H9 (cell line): Measurements from ENCODE around the gene MRPS6. TPM values are rescaled to one million over a fixed set of nuclear protein-coding genes. Genes with fewer than 3 reads are reported as not detected.

ENCODE experiments used
- DNase-seq: peaks from one replicate; pipeline ENCODE4 v3.0.0-alpha.2; 2017
- H2AFZ ChIP-seq: one replicate; pipeline ENCODE4 v1.6.1; 2013; ENCODE audit warnings: mild to moderate bottlenecking, low read length, control low read depth, moderate library complexity
- H2AK5ac ChIP-seq: 2 replicates; pipeline ENCODE4 v1.6.1; 2013; ENCODE audit warnings: low read length, control low read depth, mixed read lengths; ENCODE audit not compliant: insufficient read length
- H2BK120ac ChIP-seq: one replicate; pipeline ENCODE4 v1.6.1; 2013; ENCODE audit warnings: low read depth, mild to moderate bottlenecking, low read length, control low read depth, inconsistent platforms; ENCODE audit not compliant: poor library complexity, severe bottlenecking
- H2BK12ac ChIP-seq: 2 replicates; pipeline ENCODE4 v1.6.1; 2013; ENCODE audit warnings: low read length, control low read depth, mixed read lengths, low read depth; ENCODE audit not compliant: insufficient read length
- H2BK15ac ChIP-seq: 2 replicates; pipeline ENCODE4 v1.6.1; 2013; ENCODE audit warnings: low read depth, low read length, control low read depth
- H2BK20ac ChIP-seq: one replicate; pipeline ENCODE4 v1.6.1; 2013; ENCODE audit warnings: low read depth, mild to moderate bottlenecking, low read length, control low read depth, inconsistent platforms; ENCODE audit not compliant: poor library complexity, severe bottlenecking
- H2BK5ac ChIP-seq: 2 replicates; pipeline ENCODE4 v1.6.1; 2013; ENCODE audit warnings: low read length, control low read depth, mixed read lengths; ENCODE audit not compliant: insufficient read length
- H3K14ac ChIP-seq: 2 replicates; pipeline ENCODE4 v1.6.1; 2013; ENCODE audit warnings: low read length, control low read depth; ENCODE audit not compliant: insufficient read depth
- H3K18ac ChIP-seq: 2 replicates; pipeline ENCODE4 v1.6.1; 2013; ENCODE audit warnings: low read depth, mild to moderate bottlenecking, mixed read lengths, low read length, control low read depth; ENCODE audit not compliant: insufficient read length
- H3K23ac ChIP-seq: 2 replicates; pipeline ENCODE4 v1.6.1; 2013; ENCODE audit warnings: low read length, control low read depth, mixed read lengths, low read depth; ENCODE audit not compliant: insufficient read length
- H3K23me2 ChIP-seq: 2 replicates; pipeline ENCODE4 v1.6.1; 2013; ENCODE audit warnings: low read depth, mild to moderate bottlenecking, mixed read lengths, low read length, control low read depth; ENCODE audit not compliant: insufficient read length, poor library complexity, severe bottlenecking
- H3K27ac ChIP-seq: 2 replicates; pipeline ENCODE4 v1.5.1; 2013; ENCODE audit warnings: low read length, control low read depth, mixed read lengths, low read depth; ENCODE audit not compliant: insufficient read length
- H3K27me3 ChIP-seq: 2 replicates; pipeline ENCODE4 v1.6.1; 2013; ENCODE audit warnings: low read length, control low read depth, inconsistent platforms; ENCODE audit not compliant: insufficient read depth
- H3K4ac ChIP-seq: 2 replicates; pipeline ENCODE4 v1.6.1; 2013; ENCODE audit warnings: low read depth, mild to moderate bottlenecking, control low read depth, inconsistent platforms, low read length, moderate library complexity
- H3K4me1 ChIP-seq: 2 replicates; pipeline ENCODE4 v1.6.1; 2013; ENCODE audit warnings: low read length, control low read depth, inconsistent platforms; ENCODE audit not compliant: insufficient read depth
- H3K4me2 ChIP-seq: 2 replicates; pipeline ENCODE4 v1.6.1; 2013; ENCODE audit warnings: low read length, control low read depth, mixed read lengths; ENCODE audit not compliant: insufficient read length, insufficient read depth
- H3K56ac ChIP-seq: 2 replicates; pipeline ENCODE4 v1.6.1; 2013; ENCODE audit warnings: low read depth, mild to moderate bottlenecking, mixed read lengths, low read length, control low read depth; ENCODE audit not compliant: insufficient read length
- H3K79me1 ChIP-seq: 2 replicates; pipeline ENCODE4 v1.6.1; 2013; ENCODE audit warnings: low read depth, mild to moderate bottlenecking, moderate library complexity, low read length, control low read depth, inconsistent platforms; ENCODE audit not compliant: insufficient read depth, poor library complexity, severe bottlenecking
- H3K79me2 ChIP-seq: 2 replicates; pipeline ENCODE4 v1.6.1; 2013; ENCODE audit warnings: low read length, control low read depth, inconsistent platforms; ENCODE audit not compliant: insufficient read depth
- H3K9ac ChIP-seq: 2 replicates; pipeline ENCODE4 v1.6.1; 2013; ENCODE audit warnings: low read length, control low read depth, mixed read lengths; ENCODE audit not compliant: insufficient read length; ENCODE audit errors: extremely low read depth
- H3K9me3 ChIP-seq: one replicate; pipeline ENCODE4 v1.6.1; 2013; ENCODE audit warnings: low read depth, low read length, inconsistent platforms; ENCODE audit not compliant: control insufficient read depth
- H3T11ph ChIP-seq: one replicate; pipeline ENCODE4 v1.6.1; 2013; ENCODE audit warnings: mild to moderate bottlenecking, low read length, control low read depth, inconsistent platforms
- H4K20me1 ChIP-seq: one replicate; pipeline ENCODE4 v1.6.1; 2013; ENCODE audit not compliant: control insufficient read depth, insufficient read length, insufficient read depth
- H4K5ac ChIP-seq: 2 replicates; pipeline ENCODE4 v1.6.1; 2013; ENCODE audit warnings: low read depth, mild to moderate bottlenecking, mixed read lengths, low read length, control low read depth; ENCODE audit not compliant: insufficient read length
- H4K8ac ChIP-seq: replicated peaks from 2 replicates; pipeline ENCODE4 v1.6.1; 2013; ENCODE audit warnings: low read length, control low read depth, mixed read lengths, low read depth; ENCODE audit not compliant: insufficient read length
- H4K91ac ChIP-seq: 2 replicates; pipeline ENCODE4 v1.6.1; 2013; ENCODE audit warnings: low read depth, mild to moderate bottlenecking, moderate library complexity, mixed read lengths, low read length, control low read depth; ENCODE audit not compliant: insufficient read length
- H3K27ac Mint-ChIP-seq, 3 experiments: 2 replicates in 2 of 3; 3 replicates in 1 of 3; pipeline ENCODE4 v1.8.0; 2020 to 2021; ENCODE audit warnings: mixed read lengths in 3 of 3, mild to moderate bottlenecking in 1 of 3, moderate library complexity in 1 of 3
- H3K27me3 Mint-ChIP-seq: 2 replicates; pipeline ENCODE4 v1.8.0; 2021; ENCODE audit warnings: low read depth, mild to moderate bottlenecking, moderate library complexity, mixed read lengths
- H3K36me3 Mint-ChIP-seq, 3 experiments: 2 replicates in 2 of 3; 3 replicates in 1 of 3; pipeline ENCODE4 v1.8.0; 2020 to 2021; ENCODE audit warnings: low read depth in 3 of 3, mixed read lengths in 3 of 3; ENCODE audit not compliant: insufficient read depth in 1 of 3
- H3K4me1 Mint-ChIP-seq, 2 experiments: 2 replicates each; pipeline ENCODE4 v1.8.0; 2020; ENCODE audit warnings: mixed read lengths in 2 of 2
- H3K4me3 Mint-ChIP-seq, 2 experiments: 2 replicates in 1 of 2; 3 replicates in 1 of 2; pipeline ENCODE4 v1.8.0; 2020 to 2021; ENCODE audit warnings: mild to moderate bottlenecking in 2 of 2, mixed read lengths in 2 of 2, moderate library complexity in 1 of 2
- H3K9me3 Mint-ChIP-seq, 2 experiments: 2 replicates in 1 of 2; 3 replicates in 1 of 2; pipeline ENCODE4 v1.8.0; 2020; ENCODE audit warnings: mild to moderate bottlenecking in 2 of 2, mixed read lengths in 2 of 2, moderate library complexity in 1 of 2
- WGBS: extraction: QIAGEN DNeasy Blood & Tissue Kit; methylation state at CpG from one replicate; pipeline ENCODE4 v1.1.7; 2013; ENCODE audit warnings: missing lambda C conversion rate, low lambda C conversion rate, mixed read lengths; ENCODE audit not compliant: insufficient read length; ENCODE audit errors: extremely low coverage; 5-methylcytosine and 5-hydroxymethylcytosine counted together
- total RNA-seq: library from RNA; stranded (reverse); gene quantifications from 2 replicates; pipeline ENCODE4 v1.2.1, GENCODE V29; 2021
- TF ChIP-seq, protein P1 (sequence below): fragments of 200-600 bp; sonication (generic); conservative IDR thresholded peaks from 3 replicates; pipeline ENCODE4 v1.8.0; 2021; ENCODE audit warnings: antibody characterized with exemption, mild to moderate bottlenecking

The MRPS6 gene
- total RNA-seq, 1 experiment from 2014 or later, result 83.2 TPM

DNA sequence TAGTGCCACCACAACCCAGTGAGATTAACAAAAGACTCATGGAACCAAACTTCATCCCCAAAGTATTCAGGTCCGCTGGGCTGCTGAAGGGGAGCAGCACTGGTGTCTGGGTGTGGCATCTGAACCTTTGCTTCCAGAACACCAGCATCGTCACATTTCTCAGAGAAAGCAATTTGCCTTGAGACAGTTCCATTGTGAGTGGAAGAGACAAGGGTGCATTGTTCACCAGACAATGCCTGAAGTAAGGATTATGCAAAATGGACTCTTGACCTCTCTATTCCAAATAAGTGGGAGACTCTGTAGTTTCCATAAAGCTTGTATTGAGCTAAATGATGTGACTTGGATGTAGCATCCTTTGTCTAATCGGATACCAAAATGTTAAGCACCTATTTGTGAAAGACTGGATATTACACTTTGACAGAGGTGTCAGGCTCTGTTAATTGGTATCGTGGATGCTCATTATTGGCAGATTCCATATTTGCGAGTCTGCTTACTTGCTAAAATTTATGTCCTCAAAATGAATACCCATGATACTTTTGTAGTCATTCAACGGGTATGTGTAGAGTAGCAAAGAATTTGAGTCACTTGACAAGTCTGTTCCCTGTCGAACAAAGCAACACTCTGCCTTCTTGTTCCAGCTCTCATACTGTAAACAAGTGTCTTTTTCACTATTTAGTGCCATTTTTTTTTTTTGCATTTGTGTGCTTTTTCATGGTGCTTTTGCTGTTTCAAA is 75.6 kb downstream of the MRPS6 start:
- no peak overlapping the region for H2BK12ac ChIP-seq
- H3K56ac ChIP-seq, result no peak overlapping the region
- H2BK15ac ChIP-seq, result no peak overlapping the region
- H4K20me1 ChIP-seq, result no peaks in the 10 kb centered on the region
- H3K23ac ChIP-seq, result no peak overlapping the region
- Mint-ChIP-seq H3K4me1 (peaks cover 11 to 18% of the 10 kb centered on the region in 2 experiments), H3K27me3 (no peaks in the 10 kb centered on the region), H3K27ac (no peak overlapping the region), H3K9me3 (peaks cover 24% of the 10 kb centered on the region in 2 experiments), H3K4me3 (no peak overlapping the region), H3K36me3 (peaks cover 27 to 41% (median 40%) of the 10 kb centered on the region in 3 experiments)
- no peak overlapping the region for H3K14ac ChIP-seq
- H3K79me2 ChIP-seq, result no peaks in the 10 kb centered on the region
- no peak overlapping the region for H3K4me2 ChIP-seq
- no CpG with 5 or more reads among the region's 7 CpGs for WGBS
- H3K27me3 ChIP-seq, result no peaks in the 10 kb centered on the region
- no peak overlapping the region for H2BK120ac ChIP-seq
- no peaks in the 10 kb centered on the region for H3K23me2 ChIP-seq
- TF ChIP-seq, protein P1, sequence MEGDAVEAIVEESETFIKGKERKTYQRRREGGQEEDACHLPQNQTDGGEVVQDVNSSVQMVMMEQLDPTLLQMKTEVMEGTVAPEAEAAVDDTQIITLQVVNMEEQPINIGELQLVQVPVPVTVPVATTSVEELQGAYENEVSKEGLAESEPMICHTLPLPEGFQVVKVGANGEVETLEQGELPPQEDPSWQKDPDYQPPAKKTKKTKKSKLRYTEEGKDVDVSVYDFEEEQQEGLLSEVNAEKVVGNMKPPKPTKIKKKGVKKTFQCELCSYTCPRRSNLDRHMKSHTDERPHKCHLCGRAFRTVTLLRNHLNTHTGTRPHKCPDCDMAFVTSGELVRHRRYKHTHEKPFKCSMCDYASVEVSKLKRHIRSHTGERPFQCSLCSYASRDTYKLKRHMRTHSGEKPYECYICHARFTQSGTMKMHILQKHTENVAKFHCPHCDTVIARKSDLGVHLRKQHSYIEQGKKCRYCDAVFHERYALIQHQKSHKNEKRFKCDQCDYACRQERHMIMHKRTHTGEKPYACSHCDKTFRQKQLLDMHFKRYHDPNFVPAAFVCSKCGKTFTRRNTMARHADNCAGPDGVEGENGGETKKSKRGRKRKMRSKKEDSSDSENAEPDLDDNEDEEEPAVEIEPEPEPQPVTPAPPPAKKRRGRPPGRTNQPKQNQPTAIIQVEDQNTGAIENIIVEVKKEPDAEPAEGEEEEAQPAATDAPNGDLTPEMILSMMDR, result no peak
- H3K27ac ChIP-seq, result no peak overlapping the region
- H3K79me1 ChIP-seq, result no peaks in the 10 kb centered on the region
- no peak overlapping the region for H2BK20ac ChIP-seq
- no peak overlapping the region for H4K5ac ChIP-seq
- H3K4me1 ChIP-seq, result no peaks in the 10 kb centered on the region
- H3K9ac ChIP-seq, result no peak overlapping the region
- H3T11ph ChIP-seq, result no peak overlapping the region
- peaks cover 10% of the 10 kb centered on the region for H3K9me3 ChIP-seq
- H3K4ac ChIP-seq, result no peak overlapping the region
- H2BK5ac ChIP-seq, result no peak overlapping the region
- no peak for DNase-seq
- H2AFZ ChIP-seq, result no peak overlapping the region
- no peak overlapping the region for H4K91ac ChIP-seq
- H2AK5ac ChIP-seq, result no peak overlapping the region
- H3K18ac ChIP-seq, result no peak overlapping the region
- no peak overlapping the region for H4K8ac ChIP-seq
